SK-N-SH (cell line): ENCODE data around the gene DNPH1. TPM values are rescaled to one million over a fixed set of nuclear protein-coding genes. Genes with fewer than 3 reads are reported as not detected.

Source experiments
- CTCF ChIA-PET: fragments of 300-600, 350-600 bp; formaldehyde crosslinking; extraction: SDS; loops from one replicate; lab custom pipeline; 2021; lab: Yijun Ruan, JAX
- POLR2A ChIA-PET: fragments of 350-600 bp; sonication (Branson Sonifier 250); formaldehyde crosslinking; extraction: SDS; loops from one replicate; lab custom pipeline; 2020; ENCODE audit warnings: antibody characterized with exemption, inconsistent platforms; lab: Yijun Ruan, JAX
- DNase-seq: peaks from one replicate; pipeline ENCODE4 v3.0.0; 2012
- H2AFZ ChIP-seq: fragments of 200-600 bp; sonication (generic); 2 replicates; pipeline ENCODE4 v1.8.1; 2016; ENCODE audit warnings: antibody characterized with exemption, mild to moderate bottlenecking, low read depth
- H3F3A ChIP-seq: fragments of 200-600 bp; sonication (generic); replicated peaks from 2 replicates; pipeline ENCODE3; 2016; ENCODE audit warnings: antibody characterized with exemption, mild to moderate bottlenecking; ENCODE audit not compliant: insufficient read depth
- H3K27ac ChIP-seq, 2 experiments: fragments of 200-500 bp in 1 of 2; fragments of 200-600 bp in 1 of 2; sonication (Bioruptor generic) in 1 of 2; sonication (generic), shearing (Covaris generic) in 1 of 2; 2 replicates each; pipeline versions ENCODE4 v1.5.1 to v1.6.1; 2014 to 2016; ENCODE audit warnings: low read depth in 2 of 2, inconsistent platforms in 1 of 2, low read length in 1 of 2, mild to moderate bottlenecking in 1 of 2, mixed read lengths in 1 of 2
- H3K27me3 ChIP-seq: fragments of 200-600 bp; sonication (generic), shearing (Covaris generic); 2 replicates; pipeline ENCODE4 v1.6.1; 2016; ENCODE audit warnings: mixed run types; ENCODE audit not compliant: insufficient read depth
- H3K36me3 ChIP-seq, 2 experiments: fragments of 200-500 bp in 1 of 2; fragments of 200-600 bp in 1 of 2; sonication (Bioruptor generic) in 1 of 2; sonication (generic) in 1 of 2; replicated peaks in 1 of 2; 2 replicates each; pipeline versions ENCODE3 to v1.5.1; 2014 to 2016; ENCODE audit warnings: low read length in 1 of 2, mild to moderate bottlenecking in 1 of 2; ENCODE audit not compliant: insufficient read depth in 2 of 2, control insufficient read depth in 1 of 2
- H3K4me1 ChIP-seq, 2 experiments: fragments of 200-500 bp in 1 of 2; fragments of 200-600 bp in 1 of 2; sonication (Bioruptor generic) in 1 of 2; sonication (generic), shearing (Covaris generic) in 1 of 2; 2 replicates each; pipeline versions ENCODE4 v1.5.1 to v1.6.1; 2014 to 2016; ENCODE audit warnings: low read depth in 1 of 2, low read length in 1 of 2, mixed run types in 1 of 2; ENCODE audit not compliant: insufficient read depth in 2 of 2, control insufficient read depth in 1 of 2
- H3K4me2 ChIP-seq: fragments of 200-600 bp; sonication (generic), shearing (Covaris generic); 2 replicates; pipeline ENCODE4 v1.6.1; 2017; ENCODE audit warnings: mixed run types
- H3K4me3 ChIP-seq, 2 experiments: fragments of 200-500 bp in 1 of 2; fragments of 200-600 bp in 1 of 2; sonication (Bioruptor generic) in 1 of 2; sonication (generic), shearing (Covaris generic) in 1 of 2; 2 replicates each; pipeline versions ENCODE4 v1.5.1 to v1.8.1; 2014 to 2016; ENCODE audit warnings: low read depth in 2 of 2, inconsistent platforms in 1 of 2, low read length in 1 of 2, mild to moderate bottlenecking in 1 of 2, mixed read lengths in 1 of 2, moderate library complexity in 1 of 2
- H3K79me2 ChIP-seq: fragments of 200-600 bp; sonication (generic); 2 replicates; pipeline ENCODE4 v1.8.1; 2017; ENCODE audit warnings: mild to moderate bottlenecking; ENCODE audit not compliant: insufficient read depth
- H3K9ac ChIP-seq: fragments of 200-600 bp; sonication (generic); 2 replicates; pipeline ENCODE4 v1.6.1; 2017; ENCODE audit warnings: mixed run types
- H3K9me2 ChIP-seq: fragments of 200-600 bp; sonication (generic); 2 replicates; pipeline ENCODE4 v1.6.1; 2017; ENCODE audit warnings: mixed run types
- H3K9me3 ChIP-seq: fragments of 200-600 bp; sonication (generic); 2 replicates; pipeline ENCODE4 v1.6.1; 2017; ENCODE audit warnings: mixed run types, mild to moderate bottlenecking, moderate library complexity
- H4K20me1 ChIP-seq: fragments of 200-600 bp; sonication (generic); 2 replicates; pipeline ENCODE4 v1.6.1; 2017; ENCODE audit warnings: mild to moderate bottlenecking, mixed run types; ENCODE audit not compliant: insufficient read depth
- CTCF ChIP-seq: fragments of 200-600 bp; sonication (generic); IDR thresholded peaks from 2 replicates; pipeline ENCODE4 v1.6.1; 2017; ENCODE audit warnings: antibody characterized with exemption, mild to moderate bottlenecking, moderate library complexity
- ELF1 ChIP-seq: IDR thresholded peaks from 2 replicates; pipeline ENCODE4 v1.4.0; 2012
- FOSL2 ChIP-seq: IDR thresholded peaks from 2 replicates; pipeline ENCODE4 v1.4.0; 2012; ENCODE audit warnings: low read depth, mild to moderate bottlenecking, moderate library complexity, borderline replicate concordance
- FOXJ3 ChIP-seq: sonication (generic); formaldehyde crosslinking; IDR thresholded peaks from 2 replicates; pipeline ENCODE4 v1.5.1; 2020; ENCODE audit warnings: mild to moderate bottlenecking, missing genetic modification reagents
- FOXM1 ChIP-seq: IDR thresholded peaks from 2 replicates; pipeline ENCODE4 v1.4.0; 2012; ENCODE audit warnings: low read depth, mild to moderate bottlenecking
- GABPA ChIP-seq: IDR thresholded peaks from 2 replicates; pipeline ENCODE4 v1.4.0; 2012; ENCODE audit warnings: low read depth, mild to moderate bottlenecking
- GATA2 ChIP-seq: sonication (generic); formaldehyde crosslinking; IDR thresholded peaks from 2 replicates; pipeline ENCODE4 v1.5.0; 2020; ENCODE audit warnings: mild to moderate bottlenecking, missing genetic modification reagents
- IRF3 ChIP-seq: fragments of 150-350 bp; IDR thresholded peaks from 2 replicates; pipeline ENCODE4 v1.6.1; 2016; ENCODE audit warnings: mild to moderate bottlenecking, low read depth, low read length
- MEF2A ChIP-seq: IDR thresholded peaks from 2 replicates; pipeline ENCODE4 v1.4.0; 2012; ENCODE audit warnings: low read depth, borderline replicate concordance
- MXI1 ChIP-seq: IDR thresholded peaks from 2 replicates; pipeline ENCODE4 v1.6.1; 2012; ENCODE audit warnings: mild to moderate bottlenecking, low read depth, low read length, improper control_type of control experiment
- NRF1 ChIP-seq: IDR thresholded peaks from 2 replicates; pipeline ENCODE4 v1.6.1; 2012; ENCODE audit warnings: low read depth, mild to moderate bottlenecking, low read length
- PBX3 ChIP-seq: IDR thresholded peaks from 2 replicates; pipeline ENCODE4; 2012
- RFX5 ChIP-seq: IDR thresholded peaks from 2 replicates; pipeline ENCODE4 v1.6.1; 2012; ENCODE audit warnings: mild to moderate bottlenecking, improper control_type of control experiment, low read length
- RXRA ChIP-seq: IDR thresholded peaks from 2 replicates; pipeline ENCODE4 v1.4.0; 2012; ENCODE audit warnings: low read depth, mild to moderate bottlenecking, borderline replicate concordance
- SMC3 ChIP-seq: IDR thresholded peaks from 2 replicates; pipeline ENCODE4 v1.6.1; 2012; ENCODE audit warnings: low read depth, low read length, improper control_type of control experiment
- TAF1 ChIP-seq: IDR thresholded peaks from 2 replicates; pipeline ENCODE4 v1.6.1; 2012; ENCODE audit warnings: low read depth, mild to moderate bottlenecking, low read length, moderate library complexity, borderline replicate concordance
- TCF12 ChIP-seq: IDR thresholded peaks from 2 replicates; pipeline ENCODE4 v1.4.0; 2012
- TEAD4 ChIP-seq: IDR thresholded peaks from 2 replicates; pipeline ENCODE4 v1.4.0; 2012; ENCODE audit warnings: mild to moderate bottlenecking, borderline replicate concordance; ENCODE audit not compliant: insufficient read depth
- USF2 ChIP-seq: fragments of 150-350 bp; IDR thresholded peaks from 2 replicates; pipeline ENCODE4 v1.6.1; 2017; ENCODE audit warnings: antibody characterized with exemption, low read length, low read depth, borderline replicate concordance
- ZBTB33 ChIP-seq: IDR thresholded peaks from 2 replicates; pipeline ENCODE4 v1.4.0; 2012; ENCODE audit warnings: low read depth, borderline replicate concordance
- WGBS: methylation state at CpG from one replicate; pipeline ENCODE4 v1.1.6; 2017; ENCODE audit warnings: low lambda C conversion rate; 5-methylcytosine and 5-hydroxymethylcytosine counted together
- polyA plus RNA-seq, 3 experiments: library from polyadenylated mRNA; depleted of rRNA; stranded (reverse); fragments of >200 nt; gene quantifications; 2 replicates each; pipeline ENCODE4 v1.2.3, GENCODE V29; 2012

Gene DNPH1
- polyA plus RNA-seq, 1 of the 3 experiments (the other 2 are of a cell fraction), result 287 TPM

- no peaks in the 10 kb centered on the region for H3K79me2 ChIP-seq
- no peak overlapping the region for H3K4me3 ChIP-seq
- no peaks in the 10 kb centered on the region for H3K4me1 ChIP-seq
- H3K27ac ChIP-seq, result no peak overlapping the region
- CTCF ChIA-PET, result no interaction called here
- DNase-seq, result no peak
- H3K9me2 ChIP-seq, result no peaks in the 10 kb centered on the region
- H3K9ac ChIP-seq, result no peak overlapping the region
- POLR2A ChIA-PET, result no interaction called here
- H3K4me2 ChIP-seq, result no peak overlapping the region
- H3K9me3 ChIP-seq, result no peaks in the 10 kb centered on the region
- H4K20me1 ChIP-seq, result no peaks in the 10 kb centered on the region
- H3K27me3 ChIP-seq, result peaks cover 16% of the 10 kb centered on the region
- 68% methylated on average over 2 of the region's 2 CpGs for WGBS
- H3F3A ChIP-seq, result no peaks in the 10 kb centered on the region
- TF ChIP-seq SMC3 (no peak), RFX5 (no peak), TCF12 (no peak), ELF1 (no peak), ZBTB33 (no peak), FOXJ3 (CRISPR knock-in tag) (no peak), RXRA (no peak)
- no peaks in the 10 kb centered on the region for H3K36me3 ChIP-seq
- H2AFZ ChIP-seq, result no peak overlapping the region
Measured at GRCh38 chr6:43235841-43236240, 6.6 kb upstream of the DNPH1 start.

- no peaks in the 10 kb centered on the region for H3K9me3 ChIP-seq
- H3F3A ChIP-seq, result no peaks in the 10 kb centered on the region
- peaks cover 5% of the 10 kb centered on the region; the same call in 1 of the 2 replicates for H3K79me2 ChIP-seq
- no peaks in the 10 kb centered on the region for H4K20me1 ChIP-seq
- H3K4me2 ChIP-seq, result no peak overlapping the region
- H3K4me1 ChIP-seq, result peaks cover 0 to 4% of the 10 kb centered on the region in 2 experiments; a peak in 1 of 4 replicates
- H3K9ac ChIP-seq, result no peak overlapping the region
- H3K27me3 ChIP-seq, result peaks cover 11% of the 10 kb centered on the region; the same call in 1 of the 2 replicates
- no peaks in the 10 kb centered on the region for H3K9me2 ChIP-seq
- H3K4me3 ChIP-seq, result no peak overlapping the region
- 22% methylated on average over 3 of the region's 3 CpGs for WGBS
- no peak overlapping the region for H2AFZ ChIP-seq
- no peak for DNase-seq
- H3K36me3 ChIP-seq, result no peaks in the 10 kb centered on the region
- TF ChIP-seq NRF1 (no peak), GATA2 (CRISPR knock-in tag) (no peak), TEAD4 (no peak), IRF3 (no peak), MXI1 (no peak), TAF1 (no peak), MEF2A (no peak), GABPA (no peak), CTCF (no peak), PBX3 (no peak), FOXM1 (no peak), TCF12 (no peak), ELF1 (no peak), FOSL2 (no peak), USF2 (no peak)
- TF ChIP-seq, all 33 proteins: peak for 0
- POLR2A ChIA-PET, result no interaction called here
- no peak overlapping the region for H3K27ac ChIP-seq
- CTCF ChIA-PET, result interaction anchor here (0.6 to 1.1 kb wide), 3 partner anchors 9 to 275 kb away, joined by 3 read pairs; no protein-coding TSS in a partner anchor
Measured at GRCh38 chr6:43231735-43232450, 2.6 kb upstream of the DNPH1 start.
